ENCODE results near the gene MRFAP1. TPM values are rescaled to one million over a fixed set of nuclear protein-coding genes. Genes with fewer than 3 reads are reported as not detected.
A peak's percentile ranks its signal among the peaks of the same experiment; 100 is the strongest.

MRFAP1 gene
- total RNA-seq, 2 experiments from 2014 or later = 106 to 107 TPM

DNA sequence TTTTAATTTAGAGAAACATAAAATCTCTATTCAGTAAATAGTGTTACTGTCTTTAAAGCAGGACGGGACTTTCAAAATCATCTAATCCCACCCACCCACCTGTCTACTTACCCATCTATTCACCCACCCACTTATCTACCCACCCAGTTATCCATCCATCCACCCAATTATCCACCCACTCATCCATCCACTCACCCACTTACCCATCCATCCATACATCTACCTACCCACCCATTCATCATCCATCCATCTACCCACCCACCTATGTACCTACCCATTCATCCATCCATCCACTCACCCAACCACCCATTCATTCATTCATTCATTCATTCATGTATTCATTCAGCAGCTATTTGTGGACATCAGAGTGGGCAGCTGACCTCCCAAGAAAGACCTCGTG is 34.9 kb upstream of the MRFAP1 start:
- no peak for ATAC-seq

GRCh38 chr4:6606465-6607235 is 33.8 kb upstream of the MRFAP1 start:
- Mint-ChIP-seq H3K4me1 (ENCODE audit: low read depth) (peaks cover 17% of the 10 kb centered on the region), H3K27ac (no peak overlapping the region), H3K27me3 (no peaks in the 10 kb centered on the region), H3K9me3 (peaks cover 3% of the 10 kb centered on the region), H3K36me3 (ENCODE audit: low read depth) (peaks cover 68% of the 10 kb centered on the region), H3K4me3 (no peak overlapping the region)
- ATAC-seq (no peak), DNase-seq (no peak)
- CTCF ChIA-PET = no interaction called here
- POLR2A ChIA-PET = interaction anchor here (0.9 kb wide), 1 partner anchor 16 kb away, joined by 3 read pairs; no protein-coding TSS in a partner anchor
- intact Hi-C loops (cut with micrococcal nuclease) = no loop called here
- TF ChIP-seq, protein P1, sequence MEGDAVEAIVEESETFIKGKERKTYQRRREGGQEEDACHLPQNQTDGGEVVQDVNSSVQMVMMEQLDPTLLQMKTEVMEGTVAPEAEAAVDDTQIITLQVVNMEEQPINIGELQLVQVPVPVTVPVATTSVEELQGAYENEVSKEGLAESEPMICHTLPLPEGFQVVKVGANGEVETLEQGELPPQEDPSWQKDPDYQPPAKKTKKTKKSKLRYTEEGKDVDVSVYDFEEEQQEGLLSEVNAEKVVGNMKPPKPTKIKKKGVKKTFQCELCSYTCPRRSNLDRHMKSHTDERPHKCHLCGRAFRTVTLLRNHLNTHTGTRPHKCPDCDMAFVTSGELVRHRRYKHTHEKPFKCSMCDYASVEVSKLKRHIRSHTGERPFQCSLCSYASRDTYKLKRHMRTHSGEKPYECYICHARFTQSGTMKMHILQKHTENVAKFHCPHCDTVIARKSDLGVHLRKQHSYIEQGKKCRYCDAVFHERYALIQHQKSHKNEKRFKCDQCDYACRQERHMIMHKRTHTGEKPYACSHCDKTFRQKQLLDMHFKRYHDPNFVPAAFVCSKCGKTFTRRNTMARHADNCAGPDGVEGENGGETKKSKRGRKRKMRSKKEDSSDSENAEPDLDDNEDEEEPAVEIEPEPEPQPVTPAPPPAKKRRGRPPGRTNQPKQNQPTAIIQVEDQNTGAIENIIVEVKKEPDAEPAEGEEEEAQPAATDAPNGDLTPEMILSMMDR (IDR thresholded peaks at IDR 0.05) = no peak

More for the DNA sequence above, 34.9 kb upstream of the MRFAP1 start:
- peaks cover 67% of the 10 kb centered on the region for H3K36me3 Mint-ChIP-seq (ENCODE audit: low read depth)
- no peak overlapping the region for H3K4me3 Mint-ChIP-seq
- ChIA-PET CTCF (no interaction called here), POLR2A (no interaction called here)
- H3K9me3 Mint-ChIP-seq = peaks cover 3% of the 10 kb centered on the region
- peaks cover 17% of the 10 kb centered on the region for H3K4me1 Mint-ChIP-seq (ENCODE audit: low read depth)
- no peak for DNase-seq
- H3K27me3 Mint-ChIP-seq = no peaks in the 10 kb centered on the region
- intact Hi-C loops (cut with micrococcal nuclease) = no loop called here
- TF ChIP-seq, protein P1 (IDR thresholded peaks at IDR 0.05) = no peak
- no peak overlapping the region for H3K27ac Mint-ChIP-seq

GRCh38 chr4:6607368-6608055 is 33.0 kb upstream of the MRFAP1 start:
- POLR2A ChIA-PET = interaction anchor here (0.9 kb wide), 1 partner anchor 16 kb away, joined by 3 read pairs; no protein-coding TSS in a partner anchor
- intact Hi-C loops (cut with micrococcal nuclease) = no loop called here
- Mint-ChIP-seq H3K36me3 (ENCODE audit: low read depth) (peaks cover 64% of the 10 kb centered on the region), H3K4me3 (no peak overlapping the region), H3K9me3 (peaks cover 3% of the 10 kb centered on the region), H3K4me1 (ENCODE audit: low read depth) (peaks cover 17% of the 10 kb centered on the region), H3K27me3 (no peaks in the 10 kb centered on the region), H3K27ac (no peak overlapping the region)
- TF ChIP-seq, protein P1 (IDR thresholded peaks at IDR 0.05) = no peak
- no peak for ATAC-seq
- CTCF ChIA-PET = interaction anchor here (0.9 kb wide), 1 partner anchor 61 kb away, joined by 3 read pairs; no protein-coding TSS in a partner anchor
- DNase-seq = no peak

GRCh38 chr4:6608758-6609414 is 31.6 kb upstream of the MRFAP1 start:
- H3K27ac Mint-ChIP-seq = peak overlapping the region; percentile 64
- intact Hi-C loops (cut with micrococcal nuclease) = no loop called here
- POLR2A ChIA-PET = interaction anchor here (0.9 kb wide), 1 partner anchor 24 kb away, joined by 3 read pairs; no protein-coding TSS in a partner anchor
- H3K27me3 Mint-ChIP-seq = no peaks in the 10 kb centered on the region
- TF ChIP-seq, protein P1 (IDR thresholded peaks at IDR 0.05) = no peak
- H3K4me1 Mint-ChIP-seq (ENCODE audit: low read depth) = peaks cover 17% of the 10 kb centered on the region
- CTCF ChIA-PET = no interaction called here
- peak; percentile 85 for ATAC-seq
- H3K36me3 Mint-ChIP-seq (ENCODE audit: low read depth) = peaks cover 55% of the 10 kb centered on the region
- peaks cover 3% of the 10 kb centered on the region for H3K9me3 Mint-ChIP-seq
- no peak overlapping the region for H3K4me3 Mint-ChIP-seq
- peak; percentile 62 for DNase-seq

Measured in activated CD8-positive, alpha-beta T cell treated with anti-CD3 and anti-CD28 coated beads for 36 hours (primary cell).